A673 (cell line): ENCODE results near the gene CHFR. TPM values are rescaled to one million over a fixed set of nuclear protein-coding genes. Genes with fewer than 3 reads are reported as not detected.

Experiments
- BruUV-seq: library from RNA; stranded (reverse); fragments of 400-500 nt; replicated peaks from 2 replicates; lab custom pipeline; 2021; lab: Mats Ljungman, UMichigan
- CTCF ChIA-PET: fragments of 300-600 bp; sonication (Branson Sonifier 250); formaldehyde crosslinking; loops from one replicate; lab custom pipeline; 2022; ENCODE audit warnings: antibody characterized with exemption; lab: Charles Lee
- POLR2A ChIA-PET: fragments of 300-600 bp; sonication (Branson Sonifier 250); formaldehyde crosslinking; loops from one replicate; lab custom pipeline; 2022; ENCODE audit warnings: antibody characterized with exemption; ENCODE audit not compliant: low non-redundant PET; lab: Charles Lee
- DNase-seq: peaks from one replicate; pipeline ENCODE4 v3.0.0-alpha.2; 2015; ENCODE audit warnings: low spot score
- H3K27ac ChIP-seq: fragments of 200-600 bp; sonication (generic); 2 replicates; pipeline ENCODE4 v1.5.1; 2016; ENCODE audit warnings: mixed run types, low read depth, mild to moderate bottlenecking, mixed read lengths, antibody characterized with exemption, low read length; ENCODE audit not compliant: poor library complexity, severe bottlenecking
- H3K27me3 ChIP-seq: fragments of 200-600 bp; sonication (generic); replicated peaks from 2 replicates; pipeline ENCODE4 v1.6.1; 2017; ENCODE audit warnings: mixed run types, low read depth, mild to moderate bottlenecking, mixed read lengths, antibody characterized with exemption, low read length; ENCODE audit not compliant: insufficient read depth, poor library complexity
- H3K36me3 ChIP-seq: fragments of 200-600 bp; sonication (generic); 2 replicates; pipeline ENCODE4 v1.6.1; 2016; ENCODE audit warnings: mixed run types, mild to moderate bottlenecking, mixed read lengths, antibody characterized with exemption, low read length; ENCODE audit not compliant: insufficient read depth, poor library complexity, severe bottlenecking
- H3K4me1 ChIP-seq: fragments of 200-600 bp; sonication (generic); 2 replicates; pipeline ENCODE4 v1.6.1; 2017; ENCODE audit warnings: mixed run types, mild to moderate bottlenecking, mixed read lengths, antibody characterized with exemption, low read length; ENCODE audit not compliant: insufficient read depth, poor library complexity, severe bottlenecking
- H3K4me3 ChIP-seq: fragments of 200-600 bp; sonication (generic); 2 replicates; pipeline ENCODE4 v1.5.1; 2016; ENCODE audit warnings: low read depth, mixed run types, mild to moderate bottlenecking, mixed read lengths, low read length; ENCODE audit not compliant: poor library complexity, severe bottlenecking
- H3K9me3 ChIP-seq: fragments of 200-600 bp; sonication (generic); 2 replicates; pipeline ENCODE4 v1.6.1; 2016; ENCODE audit warnings: mixed run types, low read depth, mild to moderate bottlenecking, mixed read lengths, antibody characterized with exemption, low read length; ENCODE audit not compliant: poor library complexity, severe bottlenecking
- CTCF ChIP-seq: fragments of 300-800, 200-600 bp; sonication (generic); conservative IDR thresholded peaks from 2 replicates; pipeline ENCODE4 v1.5.1; 2017; ENCODE audit warnings: low read depth, mild to moderate bottlenecking, antibody characterized with exemption, low read length, moderate library complexity, mixed read lengths
- EZH2 ChIP-seq: fragments of 200-600 bp; sonication (generic); IDR thresholded peaks from 2 replicates; pipeline ENCODE4 v1.6.1; 2017; ENCODE audit warnings: borderline replicate concordance, low read depth, mild to moderate bottlenecking, mixed read lengths, antibody characterized with exemption, low read length; ENCODE audit not compliant: poor library complexity, severe bottlenecking
- intact Hi-C: fragments of 100-400 bp; cut with micrococcal nuclease; formaldehyde crosslinking; loops from one replicate; pipeline ENCODE4 v1.10.0; 2022; ENCODE audit not compliant: unreplicated experiment
- total RNA-seq: library from RNA; stranded (reverse); gene quantifications from 2 replicates; pipeline ENCODE4 v1.2.3, GENCODE V29; 2021

Gene CHFR
- total RNA-seq, 1 experiment from 2014 or later: 44.9 TPM

DNA sequence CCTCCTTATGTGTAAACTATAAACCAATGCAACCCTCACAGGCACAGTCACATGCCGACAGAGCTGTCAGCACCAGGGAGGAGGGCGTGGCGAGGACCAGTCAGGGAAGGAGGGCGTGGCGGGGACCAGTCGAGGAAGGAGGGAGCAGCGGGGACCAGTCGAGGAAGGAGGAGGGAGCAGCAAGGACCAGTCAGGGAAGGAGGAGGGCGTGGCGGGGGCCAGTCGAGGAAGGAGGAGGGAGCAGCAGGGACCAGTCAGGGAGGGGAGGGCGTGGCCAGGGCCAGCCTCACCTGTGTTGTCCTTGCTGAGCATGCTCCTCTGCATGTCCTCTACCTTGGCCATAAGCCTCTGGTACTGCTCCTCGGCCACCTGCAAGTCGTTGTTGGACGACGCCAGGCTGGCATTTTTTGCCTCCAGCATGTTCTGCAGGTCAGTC lies 83.0 kb downstream of the CHFR start:
- Histone ChIP-seq H3K4me3 (no peak overlapping the region), H3K27ac (no peak overlapping the region), H3K27me3 (no peaks in the 10 kb centered on the region), H3K4me1 (no peaks in the 10 kb centered on the region), H3K9me3 (no peaks in the 10 kb centered on the region), H3K36me3 (peaks cover 60% of the 10 kb centered on the region)
- intact Hi-C loops: no loop called here
- CTCF ChIA-PET: no interaction called here
- no peak for TF ChIP-seq EZH2
- TF ChIP-seq CTCF: no peak
- BruUV-seq: no TSS peak
- DNase-seq: no peak
- POLR2A ChIA-PET: no interaction called here

GRCh38 chr12:132803888-132804287 lies 83.5 kb downstream of the CHFR start:
- no TSS peak for BruUV-seq
- Histone ChIP-seq H3K9me3 (no peaks in the 10 kb centered on the region), H3K27me3 (no peaks in the 10 kb centered on the region), H3K4me1 (no peaks in the 10 kb centered on the region), H3K27ac (no peak overlapping the region), H3K36me3 (peaks cover 65% of the 10 kb centered on the region), H3K4me3 (no peak overlapping the region)
- DNase-seq: no peak
- CTCF ChIA-PET: no interaction called here
- POLR2A ChIA-PET: no interaction called here
- TF ChIP-seq CTCF (no peak), EZH2 (no peak)
- intact Hi-C loops: no loop called here

DNA sequence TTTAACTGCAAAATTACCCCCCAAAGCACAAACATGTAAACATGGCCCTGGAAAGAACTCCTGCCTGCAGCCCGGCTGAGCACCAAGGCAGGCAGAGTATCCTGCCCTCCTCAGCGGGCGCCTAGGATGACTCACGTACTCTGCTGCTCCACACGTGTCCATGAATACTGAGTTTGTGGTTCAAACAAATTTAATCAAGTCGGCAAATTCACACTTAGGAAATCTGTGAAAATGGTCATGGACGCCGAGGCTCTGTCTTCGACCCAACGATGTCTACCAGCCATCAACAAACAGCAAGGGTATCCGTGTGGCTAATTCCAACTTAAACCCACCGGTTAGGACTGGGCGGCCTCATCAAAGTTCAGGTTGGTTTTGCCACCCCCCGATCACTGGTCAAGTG lies 84.3 kb downstream of the CHFR start:
- ChIA-PET CTCF (no interaction called here), POLR2A (no interaction called here)
- peaks cover 62% of the 10 kb centered on the region for H3K36me3 ChIP-seq
- H3K4me3 ChIP-seq: no peak overlapping the region
- TF ChIP-seq CTCF: no peak
- intact Hi-C loops: no loop called here
- no peak for DNase-seq
- H3K27me3 ChIP-seq: no peaks in the 10 kb centered on the region
- H3K4me1 ChIP-seq: no peaks in the 10 kb centered on the region
- no TSS peak for BruUV-seq
- H3K27ac ChIP-seq: no peak overlapping the region
- no peaks in the 10 kb centered on the region for H3K9me3 ChIP-seq
